ENCODE measurements around the gene RHOH.
A peak's percentile ranks its signal among the peaks of the same experiment; 100 is the strongest.

RHOH gene

DNA sequence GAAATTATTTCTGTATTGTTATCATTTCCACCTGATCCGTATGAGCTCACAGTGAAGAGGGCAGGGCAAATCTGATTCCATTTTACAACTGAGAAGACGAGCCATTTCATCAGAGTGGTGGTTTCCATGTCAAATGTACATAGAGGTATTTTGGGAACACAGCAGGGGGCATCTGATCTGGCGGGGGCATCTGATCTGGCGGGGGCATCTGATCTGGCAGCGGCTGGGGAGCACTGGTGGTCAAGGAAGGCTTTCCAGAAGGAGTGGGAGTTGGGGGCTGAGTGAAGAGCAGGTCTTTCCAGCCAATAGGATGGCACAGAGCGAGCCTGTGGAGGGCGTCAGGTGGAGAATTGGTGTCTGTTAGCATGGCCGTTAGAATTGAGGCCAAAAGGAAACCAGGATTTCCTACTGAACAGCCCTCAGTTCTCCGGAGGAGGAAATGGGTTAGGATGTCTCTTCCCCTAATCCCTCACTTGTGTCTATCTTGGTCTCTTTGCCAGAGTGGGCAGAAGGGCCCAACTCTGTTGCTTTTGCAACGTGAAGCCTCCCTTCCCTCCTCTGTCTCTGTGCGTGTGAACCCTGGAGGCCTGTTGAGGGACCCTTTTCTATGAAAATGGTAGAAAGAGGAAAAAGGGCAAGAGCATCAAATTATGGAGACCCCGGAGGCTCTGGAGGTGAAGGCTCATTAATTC is 41.3 kb downstream of the RHOH start:
- no peak for DNase-seq (ENCODE audit: low read depth)

- DNase-seq (ENCODE audit: low read depth) = peak; percentile 59
Measured at GRCh38 chr4:40238700-40239548, 42.1 kb downstream of the RHOH start.

DNA sequence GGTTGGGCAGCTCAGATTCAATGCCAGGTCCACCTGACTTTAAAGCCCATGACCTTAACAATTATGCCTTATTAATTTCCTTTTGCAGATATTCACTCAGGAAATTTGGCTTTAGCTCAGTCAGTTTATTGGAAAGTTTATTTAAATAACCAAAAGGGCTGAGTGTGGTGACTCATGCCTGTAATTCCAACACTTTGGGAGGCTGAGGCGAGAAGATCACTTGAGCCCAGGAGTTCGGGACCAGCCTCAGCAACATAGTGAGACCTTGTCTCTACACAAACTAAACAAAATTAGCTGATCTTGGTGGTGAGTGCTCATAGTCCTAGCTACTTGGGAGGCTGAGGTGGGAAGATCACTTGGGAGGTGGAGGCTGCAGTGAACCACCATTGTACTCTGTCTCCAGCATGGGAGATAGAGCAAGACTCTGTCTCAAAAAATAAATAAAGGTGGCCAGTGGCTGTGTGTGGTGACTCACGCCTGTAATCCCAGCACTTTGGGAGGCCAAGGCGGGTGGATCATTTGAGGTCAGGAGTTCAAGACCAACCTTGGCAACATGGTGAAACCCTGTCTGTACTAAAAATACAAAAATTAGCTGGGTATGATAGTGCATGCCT is 43.3 kb downstream of the RHOH start:
- no peak for DNase-seq (ENCODE audit: low read depth)

DNA sequence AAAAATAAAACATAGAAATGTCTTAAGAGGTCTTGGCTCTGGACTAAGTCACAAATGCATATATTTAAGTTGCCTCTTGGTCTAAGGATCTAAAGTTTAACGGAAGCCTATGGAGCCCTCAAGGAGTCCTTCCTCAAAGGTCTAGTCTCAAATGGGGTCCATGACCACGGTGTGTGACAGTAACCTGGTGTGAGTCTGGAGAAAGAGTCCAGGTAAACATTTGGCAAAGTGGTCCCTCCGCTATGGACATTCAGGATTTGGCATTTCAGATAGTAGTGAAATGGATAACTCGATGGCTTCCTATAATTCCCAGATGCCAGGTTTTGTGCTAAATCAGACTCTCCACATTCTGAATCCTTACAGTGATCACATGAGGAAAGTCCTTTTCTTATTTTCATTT is 44.2 kb downstream of the RHOH start:
- no peak for DNase-seq (ENCODE audit: low read depth)

GRCh38 chr4:40241941-40242340 is 45.1 kb downstream of the RHOH start:
- no peak for DNase-seq (ENCODE audit: low read depth)

DNA sequence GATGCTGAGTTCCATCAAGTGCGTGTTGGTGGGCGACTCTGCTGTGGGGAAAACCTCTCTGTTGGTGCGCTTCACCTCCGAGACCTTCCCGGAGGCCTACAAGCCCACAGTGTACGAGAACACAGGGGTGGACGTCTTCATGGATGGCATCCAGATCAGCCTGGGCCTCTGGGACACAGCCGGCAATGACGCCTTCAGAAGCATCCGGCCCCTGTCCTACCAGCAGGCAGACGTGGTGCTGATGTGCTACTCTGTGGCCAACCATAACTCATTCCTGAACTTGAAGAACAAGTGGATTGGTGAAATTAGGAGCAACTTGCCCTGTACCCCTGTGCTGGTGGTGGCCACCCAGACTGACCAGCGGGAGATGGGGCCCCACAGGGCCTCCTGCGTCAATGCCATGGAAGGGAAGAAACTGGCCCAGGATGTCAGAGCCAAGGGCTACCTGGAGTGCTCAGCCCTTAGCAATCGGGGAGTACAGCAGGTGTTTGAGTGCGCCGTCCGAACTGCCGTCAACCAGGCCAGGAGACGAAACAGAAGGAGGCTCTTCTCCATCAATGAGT is 46.6 kb downstream of the RHOH start:
- DNase-seq (ENCODE audit: low read depth) = no peak

DNA sequence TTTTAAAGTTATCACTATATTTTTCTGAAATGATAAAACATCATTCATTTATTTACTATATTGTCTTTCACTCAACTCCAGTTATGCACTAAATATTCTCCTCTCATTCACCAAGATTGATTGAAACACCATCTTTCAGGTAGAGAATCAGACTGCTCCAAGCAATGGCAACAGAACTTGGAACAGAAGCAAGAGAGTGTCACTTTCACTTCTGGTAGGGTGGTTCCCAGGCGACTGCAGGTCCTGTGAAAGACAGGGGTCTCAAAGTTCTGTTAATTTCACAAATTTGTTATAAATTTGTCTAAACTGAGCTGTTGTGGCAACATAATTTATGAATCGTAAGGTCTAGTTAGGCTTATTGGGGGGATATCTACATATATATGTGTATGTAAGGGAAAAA is 47.8 kb downstream of the RHOH start:
- DNase-seq (ENCODE audit: low read depth) = no peak

- DNase-seq (ENCODE audit: low read depth) = no peak
Measured at GRCh38 chr4:40245550-40245949, 48.7 kb downstream of the RHOH start.

DNA sequence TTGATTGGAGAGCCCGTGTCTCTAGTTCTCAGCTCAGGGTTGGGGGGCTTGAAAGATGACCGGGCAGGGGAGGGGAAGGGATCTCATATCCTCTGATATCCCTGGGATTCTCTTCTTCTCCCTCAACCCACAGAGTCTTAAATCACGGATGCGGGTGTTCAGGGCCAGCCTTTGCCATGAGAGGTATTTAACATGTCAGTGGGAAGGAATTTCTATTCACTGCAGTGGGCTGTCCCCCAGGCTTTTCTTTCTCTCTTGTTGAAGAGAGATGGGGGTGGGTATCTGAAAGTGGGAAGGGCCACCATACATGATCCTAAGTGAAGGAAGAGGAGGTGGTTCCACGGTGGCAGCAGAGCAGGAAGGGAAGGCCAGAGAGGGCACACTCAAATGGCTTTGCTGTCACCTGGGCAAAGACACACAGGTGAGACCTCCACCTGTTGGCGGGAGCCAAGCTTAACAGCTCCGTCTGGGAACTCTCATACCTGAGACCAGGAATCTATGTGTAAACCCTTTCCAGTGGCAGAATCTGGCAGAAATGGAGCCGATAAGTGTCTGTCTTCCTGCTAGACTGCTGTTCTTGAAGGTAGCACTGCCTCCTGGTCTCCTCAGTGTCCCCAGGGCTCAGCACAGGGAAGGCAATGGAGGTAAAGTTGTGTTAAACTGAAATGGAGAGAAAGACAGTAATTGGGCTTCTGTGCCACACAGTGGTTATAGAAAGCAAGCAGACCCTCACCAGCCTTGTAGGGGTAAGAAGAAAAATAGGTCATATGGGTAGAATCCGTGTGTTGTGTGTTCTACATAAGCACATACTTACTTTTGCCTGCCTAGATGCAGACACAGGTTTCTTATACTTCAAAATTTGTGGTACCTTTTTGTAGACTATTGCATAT is 49.4 kb downstream of the RHOH start:
- no peak for DNase-seq (ENCODE audit: low read depth)

DNA sequence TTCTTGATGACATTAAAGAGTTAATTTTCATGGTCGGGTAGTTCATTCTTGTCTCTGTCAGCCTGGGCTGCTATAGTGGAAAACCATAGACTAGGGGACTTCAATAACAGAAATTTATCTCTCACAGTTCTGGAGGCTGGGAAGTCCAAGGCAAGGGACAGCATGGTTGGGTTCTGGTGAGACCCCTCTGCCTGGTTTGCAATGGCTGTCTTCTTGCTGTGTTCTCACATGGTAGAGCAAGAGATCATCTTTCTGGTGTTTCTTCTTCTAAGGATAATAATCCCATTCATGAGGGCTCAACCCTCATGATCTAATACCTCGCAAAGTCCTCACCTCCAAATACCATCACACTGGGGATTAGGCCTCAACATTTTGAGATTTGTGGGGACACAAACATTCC is 50.1 kb downstream of the RHOH start:
- no peak for DNase-seq (ENCODE audit: low read depth)

GRCh38 chr4:40247350-40247749 is 50.5 kb downstream of the RHOH start:
- no peak for DNase-seq (ENCODE audit: low read depth)

GRCh38 chr4:40251366-40251765 is 54.5 kb downstream of the RHOH start:
- no peak for DNase-seq (ENCODE audit: low read depth)

DNA sequence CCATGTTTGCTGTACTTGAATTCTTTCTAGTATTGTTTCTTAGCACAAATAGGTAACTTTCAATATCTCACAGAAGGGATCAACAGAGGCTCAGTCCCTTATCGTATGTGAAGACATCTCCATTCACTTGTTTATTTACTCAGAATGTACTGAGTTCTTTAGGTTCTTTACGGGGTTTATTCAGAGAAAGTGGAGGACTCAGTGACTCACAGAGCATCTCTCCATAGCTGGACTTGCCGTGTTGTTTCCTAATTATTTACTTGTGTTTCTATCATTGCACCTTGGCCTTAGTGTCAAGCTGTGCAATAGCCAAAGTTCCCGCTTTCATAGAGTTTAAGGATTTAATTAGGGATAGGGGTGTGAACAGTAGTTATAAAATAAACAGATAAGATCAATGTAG is 57.1 kb downstream of the RHOH start:
- no peak for DNase-seq (ENCODE audit: low read depth)

GRCh38 chr4:40254608-40255392 is 58.0 kb downstream of the RHOH start:
- no peak for DNase-seq (ENCODE audit: low read depth)

DNA sequence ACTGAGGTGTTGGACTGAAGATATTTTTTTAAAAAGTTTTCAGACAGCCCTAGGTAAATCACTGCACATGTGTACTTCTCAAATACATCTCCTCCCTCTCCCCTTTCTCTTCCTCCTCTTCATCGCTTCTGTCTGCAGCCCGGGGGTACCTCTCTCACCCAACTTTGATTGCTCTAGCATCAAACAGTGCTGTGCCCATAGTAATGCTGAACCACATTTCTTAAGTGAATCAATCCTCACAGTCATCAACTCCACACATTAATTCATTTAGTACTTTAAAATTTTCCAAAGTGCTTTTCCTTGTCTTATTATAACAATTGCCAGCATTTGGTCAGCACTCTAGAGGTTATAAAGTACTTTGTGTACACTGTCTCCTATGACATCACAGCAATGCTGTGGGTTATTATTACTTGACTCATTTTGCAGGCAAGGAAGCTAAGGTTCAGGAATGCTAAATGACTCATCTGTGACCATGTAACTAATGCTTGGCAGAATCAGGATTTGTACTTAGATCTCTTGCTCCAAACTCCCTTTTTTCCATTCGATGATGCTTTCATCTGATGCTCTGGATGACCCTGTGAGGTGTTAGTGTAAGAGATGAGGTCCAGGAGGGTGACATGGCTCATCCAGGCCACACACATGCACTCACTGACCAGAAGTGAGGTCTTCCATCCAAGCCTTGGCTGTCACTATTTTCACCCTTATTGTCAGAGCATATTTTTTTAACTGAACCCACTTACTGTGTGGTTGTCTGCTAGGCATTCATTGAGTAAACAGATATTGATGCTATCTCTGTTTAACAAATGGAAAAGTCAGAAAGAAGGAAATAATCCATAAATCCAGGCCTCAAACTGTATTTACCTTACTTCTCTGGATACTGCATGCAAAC is 58.8 kb downstream of the RHOH start:
- DNase-seq (ENCODE audit: low read depth) = no peak

GRCh38 chr4:40256329-40256728 is 59.5 kb downstream of the RHOH start:
- DNase-seq (ENCODE audit: low read depth) = no peak

DNA sequence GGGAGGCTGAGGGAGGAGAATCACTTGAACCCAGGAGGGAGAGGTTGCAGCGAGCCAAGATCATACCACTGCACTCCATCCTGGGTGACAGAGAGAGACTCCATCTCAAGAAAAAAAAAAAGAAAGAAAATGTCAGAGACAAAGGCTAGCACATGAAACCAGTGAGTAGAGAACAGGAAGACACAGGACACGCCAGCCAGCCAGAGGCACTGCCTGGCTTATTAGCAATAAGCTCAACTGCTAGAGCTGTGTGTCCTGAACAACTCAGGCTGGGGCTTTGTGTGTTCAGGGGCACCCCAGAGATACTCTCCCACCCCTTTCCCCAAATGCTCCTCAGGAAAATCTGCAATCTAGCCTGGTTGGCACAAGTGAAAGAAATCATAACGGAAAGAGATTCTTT is 60.0 kb downstream of the RHOH start:
- no peak for DNase-seq (ENCODE audit: low read depth)

DNA sequence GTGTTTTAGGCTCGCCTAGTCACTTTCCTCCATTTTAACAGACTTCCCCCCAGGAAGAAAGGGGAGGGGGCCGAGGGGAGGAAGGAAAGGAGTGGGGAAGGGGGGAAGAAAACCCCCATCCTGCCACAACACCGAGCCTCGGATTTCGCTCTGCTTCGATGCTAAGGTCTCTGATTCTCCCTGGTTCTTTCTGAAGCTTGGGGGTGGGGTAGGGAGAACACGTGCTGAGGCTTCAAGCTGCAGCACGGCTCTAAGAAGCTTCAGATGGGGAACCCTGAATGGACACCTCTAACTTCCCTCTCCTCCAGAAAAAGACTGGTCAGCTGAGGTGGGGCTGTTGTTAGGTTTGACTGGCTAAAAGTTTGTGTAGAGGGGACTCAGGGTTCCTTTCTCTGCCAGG is 61.8 kb downstream of the RHOH start:
- no peak for DNase-seq (ENCODE audit: low read depth)

GRCh38 chr4:40261231-40262076 is 64.6 kb downstream of the RHOH start:
- no peak for DNase-seq (ENCODE audit: low read depth)
